Measurements from ENCODE around the gene SKP1.
A peak's percentile ranks its signal among the peaks of the same experiment; 100 is the strongest.

The SKP1 gene

GRCh38 chr5:134128648-134128995, 48.1 kb downstream of the SKP1 start:
- no peak for DNase-seq

GRCh38 chr5:134127988-134128647, 48.6 kb downstream of the SKP1 start:
- no peak for DNase-seq

GRCh38 chr5:134127376-134127861, 49.3 kb downstream of the SKP1 start:
- DNase-seq, result no peak

GRCh38 chr5:134125039-134126015, 51.4 kb downstream of the SKP1 start:
- no peak for DNase-seq

- no peak for DNase-seq
These were observed 52.3 kb downstream of the SKP1 start for GRCh38 chr5:134124289-134125038.

- DNase-seq, result no peak
These were observed 53.4 kb downstream of the SKP1 start for GRCh38 chr5:134123360-134123759.

GRCh38 chr5:134122530-134122929, 54.2 kb downstream of the SKP1 start:
- no peak for DNase-seq

GRCh38 chr5:134120386-134121138, 56.2 kb downstream of the SKP1 start:
- DNase-seq, result no peak

GRCh38 chr5:134119720-134120119, 57.0 kb downstream of the SKP1 start:
- no peak for DNase-seq

- no peak for DNase-seq
These were observed 58.4 kb downstream of the SKP1 start for GRCh38 chr5:134118212-134118835.

GRCh38 chr5:134116789-134117761, 59.7 kb downstream of the SKP1 start:
- no peak for DNase-seq

- no peak for DNase-seq
These were observed 60.5 kb downstream of the SKP1 start for GRCh38 chr5:134116286-134116685.

- no peak for DNase-seq
These were observed 61.0 kb downstream of the SKP1 start for GRCh38 chr5:134115806-134116175.

GRCh38 chr5:134114886-134115805, 61.6 kb downstream of the SKP1 start:
- DNase-seq, result peak; percentile 40

GRCh38 chr5:134113902-134114875, 62.6 kb downstream of the SKP1 start, which contains the start of gene TCF7:
TSS of gene TCF7 (plus strand) at chr5:134114681. CDS start at chr5:134114907, 226 bp downstream.
- DNase-seq, result peak; percentile 72

GRCh38 chr5:134113363-134113889, 63.3 kb downstream of the SKP1 start:
- DNase-seq, result no peak

- DNase-seq, result no peak
These were observed 63.9 kb downstream of the SKP1 start for GRCh38 chr5:134112726-134113362.

Measured in NCI-H146 (cell line).